ENCODE results near the gene HLTF. TPM values are rescaled to one million over a fixed set of nuclear protein-coding genes. Genes with fewer than 3 reads are reported as not detected.

Gene HLTF
- total RNA-seq, 1 experiment from 2014 or later: 73.4 TPM

DNA sequence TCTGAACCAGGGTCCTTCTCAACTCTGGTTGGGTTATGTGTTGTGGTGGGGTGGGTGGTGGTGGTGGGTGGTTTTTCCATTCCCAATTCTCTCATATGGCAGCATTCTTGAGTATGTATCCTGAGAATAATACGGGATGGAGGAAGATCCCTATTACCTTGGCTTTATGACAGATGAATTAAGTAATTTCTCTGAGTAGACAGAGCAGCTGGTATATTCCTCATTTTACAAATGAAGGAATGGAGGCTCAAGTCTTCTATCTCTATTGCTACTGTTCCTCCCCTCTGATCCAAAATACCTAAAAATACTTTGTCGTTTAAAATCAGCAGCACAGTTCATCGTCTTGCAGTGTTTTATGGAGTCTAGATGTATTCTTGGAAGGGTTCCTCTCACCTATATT lies 84.6 kb downstream of the HLTF start:
- Histone ChIP-seq H3K9me2 (ENCODE audit: insufficient read depth) (no peaks in the 10 kb centered on the region), H3K4me2 (ENCODE audit: low read length) (no peak overlapping the region), H4K20me1 (ENCODE audit: insufficient read depth) (no peaks in the 10 kb centered on the region), H2AFZ (ENCODE audit: low read depth, low read length, poor library complexity, severe bottlenecking) (no peak overlapping the region), H3K4me3 (replicated peaks in 1 of 2; ENCODE audit: low read depth in 1 of 2, low read length in 2 of 2) (no peak overlapping the region), H3K4me1 (ENCODE audit: control insufficient read depth in 1 of 2, insufficient read depth in 2 of 2, low read length in 2 of 2) (no peaks in the 10 kb centered on the region), H3K79me2 (ENCODE audit: insufficient read depth, low read length) (no peaks in the 10 kb centered on the region), H3K9ac (ENCODE audit: low read length) (no peak overlapping the region), H3K27ac (ENCODE audit: low read depth, low read length) (no peak overlapping the region), H3K27me3 (ENCODE audit: insufficient read depth, low read length) (no peaks in the 10 kb centered on the region), H3K9me3 (ENCODE audit: control insufficient read depth in 1 of 2, insufficient read depth in 1 of 2, low read depth in 1 of 2, low read length in 2 of 2) (no peaks in the 10 kb centered on the region), H3K36me3 (ENCODE audit: control insufficient read depth in 1 of 2, insufficient read depth in 2 of 2, low read length in 2 of 2) (no peaks in the 10 kb centered on the region)
- DNase-seq (ENCODE audit: low read depth, low spot score): no peak
- no peak for ATAC-seq
- CTCF ChIA-PET: no interaction called here
- RAD21 ChIA-PET (ENCODE audit: low non-redundant PET in 1 of 2, low total read pairs in 2 of 2, uncharacterized antibody in 2 of 2, unreplicated experiment in 2 of 2): no interaction called here
- TF ChIP-seq, protein P1, sequence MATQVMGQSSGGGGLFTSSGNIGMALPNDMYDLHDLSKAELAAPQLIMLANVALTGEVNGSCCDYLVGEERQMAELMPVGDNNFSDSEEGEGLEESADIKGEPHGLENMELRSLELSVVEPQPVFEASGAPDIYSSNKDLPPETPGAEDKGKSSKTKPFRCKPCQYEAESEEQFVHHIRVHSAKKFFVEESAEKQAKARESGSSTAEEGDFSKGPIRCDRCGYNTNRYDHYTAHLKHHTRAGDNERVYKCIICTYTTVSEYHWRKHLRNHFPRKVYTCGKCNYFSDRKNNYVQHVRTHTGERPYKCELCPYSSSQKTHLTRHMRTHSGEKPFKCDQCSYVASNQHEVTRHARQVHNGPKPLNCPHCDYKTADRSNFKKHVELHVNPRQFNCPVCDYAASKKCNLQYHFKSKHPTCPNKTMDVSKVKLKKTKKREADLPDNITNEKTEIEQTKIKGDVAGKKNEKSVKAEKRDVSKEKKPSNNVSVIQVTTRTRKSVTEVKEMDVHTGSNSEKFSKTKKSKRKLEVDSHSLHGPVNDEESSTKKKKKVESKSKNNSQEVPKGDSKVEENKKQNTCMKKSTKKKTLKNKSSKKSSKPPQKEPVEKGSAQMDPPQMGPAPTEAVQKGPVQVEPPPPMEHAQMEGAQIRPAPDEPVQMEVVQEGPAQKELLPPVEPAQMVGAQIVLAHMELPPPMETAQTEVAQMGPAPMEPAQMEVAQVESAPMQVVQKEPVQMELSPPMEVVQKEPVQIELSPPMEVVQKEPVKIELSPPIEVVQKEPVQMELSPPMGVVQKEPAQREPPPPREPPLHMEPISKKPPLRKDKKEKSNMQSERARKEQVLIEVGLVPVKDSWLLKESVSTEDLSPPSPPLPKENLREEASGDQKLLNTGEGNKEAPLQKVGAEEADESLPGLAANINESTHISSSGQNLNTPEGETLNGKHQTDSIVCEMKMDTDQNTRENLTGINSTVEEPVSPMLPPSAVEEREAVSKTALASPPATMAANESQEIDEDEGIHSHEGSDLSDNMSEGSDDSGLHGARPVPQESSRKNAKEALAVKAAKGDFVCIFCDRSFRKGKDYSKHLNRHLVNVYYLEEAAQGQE (IDR thresholded peaks at IDR 0.05; ENCODE audit: low read depth): no peak
- TF ChIP-seq SRF (IDR thresholded peaks at IDR 0.05; ENCODE audit: low read depth) (no peak), ZFX (IDR thresholded peaks at IDR 0.05) (no peak), POLR2AphosphoS5 (IDR thresholded peaks at IDR 0.05; ENCODE audit: low read depth, low read length) (no peak), FOSL1 (IDR thresholded peaks at IDR 0.05; ENCODE audit: low read depth) (no peak), EZH2 (IDR thresholded peaks at IDR 0.05) (no peak), EZH2phosphoT487 (IDR thresholded peaks at IDR 0.05; ENCODE audit: borderline replicate concordance) (no peak), ELF1 (IDR thresholded peaks at IDR 0.05; ENCODE audit: borderline replicate concordance, low read depth) (no peak)
- BruUV-seq (replicated peaks): no TSS peak
- POLR2A ChIA-PET: no interaction called here
- intact Hi-C loops (cut with micrococcal nuclease): no loop called here

Measured in HCT116 (cell line).